ENCODE results near the gene DMRTA1. TPM values are rescaled to one million over a fixed set of nuclear protein-coding genes. Genes with fewer than 3 reads are reported as not detected.

Gene DMRTA1, protein sequence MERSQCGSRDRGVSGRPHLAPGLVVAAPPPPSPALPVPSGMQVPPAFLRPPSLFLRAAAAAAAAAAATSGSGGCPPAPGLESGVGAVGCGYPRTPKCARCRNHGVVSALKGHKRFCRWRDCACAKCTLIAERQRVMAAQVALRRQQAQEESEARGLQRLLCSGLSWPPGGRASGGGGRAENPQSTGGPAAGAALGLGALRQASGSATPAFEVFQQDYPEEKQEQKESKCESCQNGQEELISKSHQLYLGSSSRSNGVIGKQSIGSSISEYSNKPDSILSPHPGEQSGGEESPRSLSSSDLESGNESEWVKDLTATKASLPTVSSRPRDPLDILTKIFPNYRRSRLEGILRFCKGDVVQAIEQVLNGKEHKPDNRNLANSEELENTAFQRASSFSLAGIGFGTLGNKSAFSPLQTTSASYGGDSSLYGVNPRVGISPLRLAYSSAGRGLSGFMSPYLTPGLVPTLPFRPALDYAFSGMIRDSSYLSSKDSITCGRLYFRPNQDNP
- polyA plus RNA-seq (2013, experiment 1 of 2) = 3.0 TPM
- 3.0 TPM for polyA plus RNA-seq (2013, experiment 2 of 2)

DNA sequence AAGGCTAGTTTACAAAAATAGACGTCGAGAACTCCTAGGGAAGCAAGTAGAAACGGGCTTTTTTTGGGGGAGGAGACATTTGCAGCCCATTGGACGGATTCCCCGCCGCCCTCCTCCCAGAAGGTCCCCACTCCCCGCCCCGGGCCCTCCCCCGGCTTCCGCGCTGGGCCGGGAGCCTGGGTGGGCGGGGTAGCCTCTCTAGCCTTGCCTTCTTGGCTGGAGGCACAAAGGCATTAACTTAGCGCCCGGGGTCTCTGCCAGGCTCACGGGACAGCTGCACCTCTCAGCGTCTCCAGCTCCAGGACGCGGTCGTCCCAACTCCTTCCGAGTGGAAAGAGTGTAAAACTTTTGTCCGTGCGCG is at the start of gene DMRTA1:
Gene DMRTA1, plus strand, starts transcription at position 236 of the 361 bp plus-strand sequence. CDS start 242 bp downstream, outside the sequence.
- H4K5ac ChIP-seq (ENCODE audit: low read length) = peak within 1 kb of the TSS; percentile 23
- H3K4ac ChIP-seq (ENCODE audit: low read depth, low read length) = no peak within 1 kb of the TSS
- peak within 1 kb of the TSS; percentile 64 for H3K4me3 ChIP-seq (ENCODE audit: low read length)
- H3K27ac ChIP-seq (ENCODE audit: low read depth, low read length) = peak within 1 kb of the TSS; percentile 98
- H3K27me3 ChIP-seq (ENCODE audit: insufficient read depth, low read length, poor library complexity) = no peaks in the 10 kb centered on the region
- H3K4me2 ChIP-seq (ENCODE audit: low read length) = peak within 1 kb of the TSS; percentile 62
- no peak within 1 kb of the TSS for H2BK120ac ChIP-seq (ENCODE audit: low read depth, low read length)
- no peaks in the 10 kb centered on the region for H3K4me1 ChIP-seq (ENCODE audit: control insufficient read depth, low read depth, low read length)
- no CpG with 5 or more reads among the region's 24 CpGs for WGBS (ENCODE audit: extremely low coverage, insufficient coverage, low lambda C conversion rate)
- no peaks in the 10 kb centered on the region for H3K36me3 ChIP-seq (ENCODE audit: control insufficient read depth, insufficient read depth, low read length)
- peak within 1 kb of the TSS; percentile 81 for H3K18ac ChIP-seq (ENCODE audit: low read length)
- peak within 1 kb of the TSS; percentile 92 for H3K56ac ChIP-seq (ENCODE audit: low read length)
- H2AK5ac ChIP-seq (ENCODE audit: low read length) = no peak within 1 kb of the TSS
- no peak within 1 kb of the TSS for H4K8ac ChIP-seq (ENCODE audit: low read depth, low read length)
- peak within 1 kb of the TSS; percentile 43 for H2BK5ac ChIP-seq (ENCODE audit: low read length)
- H3K79me2 ChIP-seq (ENCODE audit: control insufficient read depth, insufficient read depth, low read length) = no peaks in the 10 kb centered on the region
- no peaks in the 10 kb centered on the region for H3K79me1 ChIP-seq (ENCODE audit: low read length)
- peak within 1 kb of the TSS; percentile 80 for H3K9ac ChIP-seq (ENCODE audit: low read length)
- H2BK15ac ChIP-seq (replicated peaks; ENCODE audit: low read depth) = peak within 1 kb of the TSS; percentile 19
- DNase-seq = peak; percentile 91
- peak within 1 kb of the TSS; percentile 51 for H3K23ac ChIP-seq (ENCODE audit: low read length)

- Histone ChIP-seq H3K36me3 (ENCODE audit: control insufficient read depth, insufficient read depth, low read length) (no peaks in the 10 kb centered on the region), H3K23ac (ENCODE audit: low read length) (no peak overlapping the region), H3K9ac (ENCODE audit: low read length) (no peak overlapping the region), H4K8ac (ENCODE audit: low read depth, low read length) (no peak overlapping the region), H3K4ac (ENCODE audit: low read depth, low read length) (no peak overlapping the region), H3K27ac (ENCODE audit: low read depth, low read length) (no peak overlapping the region), H2BK120ac (ENCODE audit: low read depth, low read length) (no peak overlapping the region), H3K4me2 (ENCODE audit: low read length) (no peak overlapping the region), H3K18ac (ENCODE audit: low read length) (no peak overlapping the region), H3K4me3 (ENCODE audit: low read length) (no peak overlapping the region), H3K56ac (ENCODE audit: low read length) (no peak overlapping the region), H3K79me1 (ENCODE audit: low read length) (no peaks in the 10 kb centered on the region), H3K4me1 (ENCODE audit: control insufficient read depth, low read depth, low read length) (no peaks in the 10 kb centered on the region), H3K79me2 (ENCODE audit: control insufficient read depth, insufficient read depth, low read length) (no peaks in the 10 kb centered on the region), H2BK5ac (ENCODE audit: low read length) (no peak overlapping the region), H2BK15ac (replicated peaks; ENCODE audit: low read depth) (no peak overlapping the region), H4K5ac (ENCODE audit: low read length) (no peak overlapping the region), H2AK5ac (ENCODE audit: low read length) (no peak overlapping the region), H3K27me3 (ENCODE audit: insufficient read depth, low read length, poor library complexity) (no peaks in the 10 kb centered on the region)
- no CpG with 5 or more reads among the region's 2 CpGs for WGBS (ENCODE audit: extremely low coverage, insufficient coverage, low lambda C conversion rate)
- no peak for DNase-seq
Measured at GRCh38 chr9:22401671-22402070, 45.0 kb upstream of the DMRTA1 start.

DNA sequence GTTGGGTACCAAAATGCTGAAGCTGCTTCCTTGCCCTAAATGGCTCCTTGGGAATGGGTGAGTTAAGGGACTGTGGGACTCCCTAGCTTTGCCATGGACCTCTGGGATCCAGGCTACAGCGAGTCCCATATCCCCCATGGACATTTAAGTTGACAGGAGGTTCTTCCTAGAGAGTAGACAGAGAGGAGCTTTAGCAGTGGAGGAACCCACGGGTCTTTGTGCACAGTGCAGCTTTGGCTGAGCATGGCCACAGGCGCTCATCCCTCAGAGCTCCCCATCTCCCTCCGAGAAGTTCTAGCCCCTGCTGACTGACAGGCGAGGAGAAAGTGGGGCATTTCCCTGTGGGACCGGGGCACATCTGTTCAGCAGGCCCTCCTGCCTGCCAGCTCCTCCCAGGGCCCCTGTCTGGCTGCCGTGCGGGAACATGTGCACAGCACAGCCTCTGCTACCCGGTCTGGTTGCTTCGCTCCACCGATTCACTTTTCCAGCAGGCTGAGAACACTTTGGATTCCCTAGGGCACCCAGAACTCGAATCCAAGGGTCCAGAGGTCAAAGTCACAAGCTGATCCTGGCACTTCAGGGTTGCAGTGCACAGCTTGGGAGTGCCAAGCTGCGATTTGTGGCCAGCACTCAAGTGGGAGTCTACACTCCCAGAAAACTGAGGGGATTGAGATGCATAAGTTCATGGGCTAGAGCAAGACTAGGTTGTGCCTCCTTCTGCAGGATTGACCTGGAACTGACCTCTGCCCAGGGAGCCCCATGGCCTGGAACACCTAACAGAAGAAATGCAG is 40.6 kb upstream of the DMRTA1 start:
- Histone ChIP-seq H3K4me2 (ENCODE audit: low read length) (no peak overlapping the region), H3K36me3 (ENCODE audit: control insufficient read depth, insufficient read depth, low read length) (no peaks in the 10 kb centered on the region), H2AK5ac (ENCODE audit: low read length) (no peak overlapping the region), H3K79me2 (ENCODE audit: control insufficient read depth, insufficient read depth, low read length) (no peaks in the 10 kb centered on the region), H2BK5ac (ENCODE audit: low read length) (no peak overlapping the region), H2BK120ac (ENCODE audit: low read depth, low read length) (no peak overlapping the region), H3K23ac (ENCODE audit: low read length) (no peak overlapping the region), H4K8ac (ENCODE audit: low read depth, low read length) (no peak overlapping the region), H3K18ac (ENCODE audit: low read length) (no peak overlapping the region), H3K9ac (ENCODE audit: low read length) (no peak overlapping the region), H3K79me1 (ENCODE audit: low read length) (no peaks in the 10 kb centered on the region), H2BK15ac (replicated peaks; ENCODE audit: low read depth) (no peak overlapping the region), H3K56ac (ENCODE audit: low read length) (no peak overlapping the region), H4K5ac (ENCODE audit: low read length) (no peak overlapping the region), H3K4me1 (ENCODE audit: control insufficient read depth, low read depth, low read length) (no peaks in the 10 kb centered on the region), H3K27ac (ENCODE audit: low read depth, low read length) (no peak overlapping the region), H3K27me3 (ENCODE audit: insufficient read depth, low read length, poor library complexity) (no peaks in the 10 kb centered on the region), H3K4me3 (ENCODE audit: low read length) (no peak overlapping the region), H3K4ac (ENCODE audit: low read depth, low read length) (no peak overlapping the region)
- DNase-seq = no peak
- WGBS (ENCODE audit: extremely low coverage, insufficient coverage, low lambda C conversion rate) = no CpG with 5 or more reads among the region's 13 CpGs

GRCh38 chr9:22413884-22414283 is 32.7 kb upstream of the DMRTA1 start:
- WGBS (ENCODE audit: extremely low coverage, insufficient coverage, low lambda C conversion rate) = no CpG with 5 or more reads among the region's 1 CpG
- Histone ChIP-seq H3K27ac (ENCODE audit: low read depth, low read length) (no peak overlapping the region), H2BK120ac (ENCODE audit: low read depth, low read length) (no peak overlapping the region), H3K56ac (ENCODE audit: low read length) (no peak overlapping the region), H3K4me2 (ENCODE audit: low read length) (no peak overlapping the region), H3K18ac (ENCODE audit: low read length) (no peak overlapping the region), H3K23ac (ENCODE audit: low read length) (no peak overlapping the region), H2BK5ac (ENCODE audit: low read length) (no peak overlapping the region), H3K4me1 (ENCODE audit: control insufficient read depth, low read depth, low read length) (no peaks in the 10 kb centered on the region), H2AK5ac (ENCODE audit: low read length) (no peak overlapping the region), H3K4ac (ENCODE audit: low read depth, low read length) (no peak overlapping the region), H3K79me1 (ENCODE audit: low read length) (no peaks in the 10 kb centered on the region), H3K27me3 (ENCODE audit: insufficient read depth, low read length, poor library complexity) (no peaks in the 10 kb centered on the region), H3K9ac (ENCODE audit: low read length) (no peak overlapping the region), H2BK15ac (replicated peaks; ENCODE audit: low read depth) (no peak overlapping the region), H3K36me3 (ENCODE audit: control insufficient read depth, insufficient read depth, low read length) (no peaks in the 10 kb centered on the region), H3K4me3 (ENCODE audit: low read length) (no peak overlapping the region), H3K79me2 (ENCODE audit: control insufficient read depth, insufficient read depth, low read length) (no peaks in the 10 kb centered on the region), H4K5ac (ENCODE audit: low read length) (no peak overlapping the region), H4K8ac (ENCODE audit: low read depth, low read length) (no peak overlapping the region)
- no peak for DNase-seq

- H3K4me1 ChIP-seq (ENCODE audit: control insufficient read depth, low read depth, low read length) = no peaks in the 10 kb centered on the region
- no peak overlapping the region for H4K5ac ChIP-seq (ENCODE audit: low read length)
- H3K27me3 ChIP-seq (ENCODE audit: insufficient read depth, low read length, poor library complexity) = no peaks in the 10 kb centered on the region
- no peak overlapping the region for H2BK120ac ChIP-seq (ENCODE audit: low read depth, low read length)
- H2BK15ac ChIP-seq (replicated peaks; ENCODE audit: low read depth) = no peak overlapping the region
- H3K36me3 ChIP-seq (ENCODE audit: control insufficient read depth, insufficient read depth, low read length) = no peaks in the 10 kb centered on the region
- H3K18ac ChIP-seq (ENCODE audit: low read length) = no peak overlapping the region
- no peak overlapping the region for H3K4me3 ChIP-seq (ENCODE audit: low read length)
- WGBS (ENCODE audit: extremely low coverage, insufficient coverage, low lambda C conversion rate) = no CpG with 5 or more reads among the region's 5 CpGs
- H3K79me1 ChIP-seq (ENCODE audit: low read length) = no peaks in the 10 kb centered on the region
- H3K56ac ChIP-seq (ENCODE audit: low read length) = no peak overlapping the region
- no peak overlapping the region for H3K27ac ChIP-seq (ENCODE audit: low read depth, low read length)
- no peak overlapping the region for H3K23ac ChIP-seq (ENCODE audit: low read length)
- no peak overlapping the region for H2AK5ac ChIP-seq (ENCODE audit: low read length)
- no peak overlapping the region for H3K9ac ChIP-seq (ENCODE audit: low read length)
- H4K8ac ChIP-seq (ENCODE audit: low read depth, low read length) = no peak overlapping the region
- no peak overlapping the region for H2BK5ac ChIP-seq (ENCODE audit: low read length)
- no peaks in the 10 kb centered on the region for H3K79me2 ChIP-seq (ENCODE audit: control insufficient read depth, insufficient read depth, low read length)
- H3K4me2 ChIP-seq (ENCODE audit: low read length) = no peak overlapping the region
- H3K4ac ChIP-seq (ENCODE audit: low read depth, low read length) = no peak overlapping the region
- no peak for DNase-seq
Measured at GRCh38 chr9:22415941-22416691, 30.5 kb upstream of the DMRTA1 start.

Measured in mesendoderm (in vitro differentiated cells).